ENCODE measurements around the gene MGAT4A.

The MGAT4A gene

GRCh38 chr2:98649135-98649991, 81.6 kb downstream of the MGAT4A start:
- peak; percentile 52 for DNase-seq

DNA sequence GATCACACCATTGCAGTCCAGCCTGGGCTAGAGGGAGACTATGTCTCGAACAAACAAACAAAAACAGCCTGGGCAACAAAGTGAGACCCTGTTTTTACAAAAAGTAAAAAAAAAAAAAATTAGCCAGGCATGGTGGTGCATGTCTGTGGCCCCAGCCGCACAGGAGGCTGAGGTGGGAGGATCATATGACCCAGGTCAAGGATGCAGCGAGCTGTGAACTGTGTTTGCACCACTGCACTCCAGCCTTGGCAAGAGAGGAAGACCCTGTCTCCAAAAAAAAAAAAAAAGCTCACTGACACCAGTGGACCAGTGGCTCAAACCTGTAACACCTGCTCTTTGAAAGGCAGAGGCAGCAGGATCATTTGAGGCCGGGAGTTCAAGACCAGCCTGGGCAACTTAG, 82.5 kb downstream of the MGAT4A start:
- DNase-seq, result no peak

DNA sequence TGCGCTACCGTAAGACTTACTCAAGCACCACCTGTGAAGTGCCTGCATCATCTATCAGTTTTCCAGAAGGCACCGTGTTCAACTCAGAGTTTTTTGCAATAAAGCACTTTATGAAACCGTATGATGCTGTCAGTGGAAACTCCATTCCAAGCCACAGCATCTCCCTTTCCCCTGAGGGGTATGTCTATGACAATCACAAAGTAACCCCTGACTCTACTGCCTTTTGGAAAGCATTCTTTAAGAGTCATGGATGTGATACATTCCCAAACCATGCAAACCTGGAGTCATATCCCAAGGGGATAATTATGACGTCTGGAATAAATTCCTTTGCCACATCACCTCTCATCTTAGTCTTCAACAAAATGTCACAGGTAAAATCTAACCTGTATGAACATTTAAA, 83.3 kb downstream of the MGAT4A start:
- no peak for DNase-seq

- no peak for DNase-seq
Observed at GRCh38 chr2:98643496-98644100, 87.3 kb downstream of the MGAT4A start.

GRCh38 chr2:98637401-98638147, 93.4 kb downstream of the MGAT4A start:
- DNase-seq, result no peak

- peak; percentile 13 for DNase-seq
Observed at GRCh38 chr2:98634406-98635092, 96.4 kb downstream of the MGAT4A start.

- DNase-seq, result no peak
Observed at GRCh38 chr2:98632351-98632750, 98.6 kb downstream of the MGAT4A start.

GRCh38 chr2:98623657-98624056, 107.3 kb downstream of the MGAT4A start:
- DNase-seq, result no peak

- DNase-seq, result no peak
Observed at GRCh38 chr2:98617149-98617548, 113.8 kb downstream of the MGAT4A start.

DNA sequence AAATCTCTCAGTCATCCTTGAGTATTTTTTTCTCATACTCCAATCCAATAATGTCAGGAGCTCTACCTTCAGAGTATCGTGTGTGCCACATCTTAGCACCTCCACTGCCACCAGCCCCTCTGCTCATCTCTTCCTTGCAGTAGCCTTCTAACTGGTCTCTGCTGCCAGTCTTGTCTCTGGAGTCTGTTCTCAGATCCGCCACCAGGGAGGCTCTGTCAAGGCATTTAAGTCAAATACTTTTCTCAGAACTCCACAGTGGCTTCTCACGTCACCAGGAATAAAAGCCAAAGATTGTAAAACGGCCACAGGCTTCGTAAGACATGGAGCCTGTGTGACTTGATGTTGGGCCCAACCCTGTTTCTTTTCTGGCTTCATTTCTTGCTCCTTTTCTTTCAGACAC, 115.5 kb downstream of the MGAT4A start:
- no peak for DNase-seq

DNA sequence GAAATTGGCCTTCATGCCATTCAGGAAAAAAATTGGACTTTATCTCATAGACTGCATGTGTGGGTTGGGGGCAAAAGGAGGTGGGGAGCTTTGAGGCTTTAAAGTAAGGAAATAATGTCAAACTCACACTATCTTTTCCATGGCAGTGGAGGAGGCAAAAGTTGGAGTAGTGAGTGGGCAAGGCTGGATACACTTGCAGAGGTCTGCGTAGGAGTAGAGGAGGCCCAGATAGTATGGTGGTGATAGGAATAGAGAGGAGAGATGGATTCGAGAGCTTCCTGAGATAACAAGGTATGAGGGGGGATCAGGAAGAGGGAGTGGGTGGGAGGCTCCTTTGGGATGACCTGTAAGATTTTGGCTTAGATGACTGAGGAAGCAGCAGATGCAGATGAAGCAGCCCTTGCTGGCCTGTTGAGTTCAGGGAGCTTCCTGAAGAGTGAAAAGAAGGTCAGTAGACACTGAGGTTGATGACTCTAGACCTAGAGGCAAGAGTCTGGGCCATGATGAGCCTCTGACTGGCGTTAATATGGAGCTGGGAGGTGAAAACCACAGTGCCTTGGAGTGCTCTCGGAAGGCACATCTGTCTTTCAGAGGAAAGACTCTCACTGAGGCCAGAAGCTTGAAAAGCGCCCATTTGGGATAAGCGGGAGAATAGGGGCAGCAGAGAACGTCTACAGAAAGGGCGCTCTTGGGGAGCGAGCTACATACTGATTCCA, 116.8 kb downstream of the MGAT4A start:
- DNase-seq, result no peak

- DNase-seq, result no peak
Observed at GRCh38 chr2:98608962-98609604, 121.8 kb downstream of the MGAT4A start.

DNA sequence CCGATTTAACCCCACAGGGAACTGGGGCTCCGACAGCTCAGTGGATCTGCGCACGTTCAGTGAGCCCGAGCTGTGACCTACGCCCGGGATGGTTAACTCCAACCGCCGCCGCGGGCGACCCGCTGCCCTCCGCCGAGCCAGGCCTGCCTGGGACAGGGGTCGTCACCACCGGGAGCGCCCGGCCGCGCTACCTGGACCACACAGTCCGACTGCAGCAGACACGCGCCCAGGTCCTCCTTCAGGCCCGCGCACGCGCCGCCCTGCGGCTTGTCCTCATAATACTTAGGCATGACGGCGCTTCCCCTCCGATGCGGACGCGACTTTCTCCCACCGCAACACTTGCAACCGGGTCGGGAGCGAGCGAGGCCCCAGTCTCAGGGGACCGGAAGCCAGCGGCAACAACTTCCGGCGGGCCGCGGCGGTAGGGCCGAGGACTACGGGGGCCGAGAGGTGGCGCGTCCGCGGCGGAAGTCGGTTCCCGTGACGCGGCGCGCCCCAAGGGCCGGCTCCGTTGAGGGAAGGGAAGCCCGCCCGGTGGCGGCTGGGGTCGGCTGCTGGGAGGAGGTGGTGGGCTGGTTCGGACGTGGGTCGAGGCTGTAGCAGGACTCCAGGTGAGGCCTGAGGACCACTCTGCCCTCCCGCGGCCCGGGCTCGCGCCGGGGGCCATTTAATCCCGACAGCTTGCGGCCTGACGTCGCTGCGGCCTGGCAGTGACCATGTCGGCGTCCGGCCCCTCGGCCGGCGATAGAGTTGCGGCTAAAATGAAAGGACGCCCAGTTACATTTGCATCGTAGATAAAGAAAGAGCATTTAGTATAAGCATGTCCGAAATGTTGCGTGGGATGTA, 122.6 kb downstream of the MGAT4A start, which contains the start of the genes COA5 and UNC50:
Gene COA5, minus strand, starts transcription at position 397 of the 846 bp plus-strand sequence. Its CDS starts 107 bp downstream, at position 290.
Gene UNC50, plus strand, starts transcription at position 474 of the 846 bp plus-strand sequence. CDS start 1,171 bp downstream, outside the sequence.
- DNase-seq, result peak; percentile 57

- no peak for DNase-seq
Observed at GRCh38 chr2:98607741-98608115, 123.2 kb downstream of the MGAT4A start.

GRCh38 chr2:98607104-98607503, 123.8 kb downstream of the MGAT4A start:
- no peak for DNase-seq

- DNase-seq, result no peak
Observed at GRCh38 chr2:98606431-98606830, 124.5 kb downstream of the MGAT4A start.

GRCh38 chr2:98605076-98605475, 125.9 kb downstream of the MGAT4A start:
- DNase-seq, result no peak

- peak; percentile 65 for DNase-seq
Observed at GRCh38 chr2:98604547-98604946, 126.4 kb downstream of the MGAT4A start.

DNA sequence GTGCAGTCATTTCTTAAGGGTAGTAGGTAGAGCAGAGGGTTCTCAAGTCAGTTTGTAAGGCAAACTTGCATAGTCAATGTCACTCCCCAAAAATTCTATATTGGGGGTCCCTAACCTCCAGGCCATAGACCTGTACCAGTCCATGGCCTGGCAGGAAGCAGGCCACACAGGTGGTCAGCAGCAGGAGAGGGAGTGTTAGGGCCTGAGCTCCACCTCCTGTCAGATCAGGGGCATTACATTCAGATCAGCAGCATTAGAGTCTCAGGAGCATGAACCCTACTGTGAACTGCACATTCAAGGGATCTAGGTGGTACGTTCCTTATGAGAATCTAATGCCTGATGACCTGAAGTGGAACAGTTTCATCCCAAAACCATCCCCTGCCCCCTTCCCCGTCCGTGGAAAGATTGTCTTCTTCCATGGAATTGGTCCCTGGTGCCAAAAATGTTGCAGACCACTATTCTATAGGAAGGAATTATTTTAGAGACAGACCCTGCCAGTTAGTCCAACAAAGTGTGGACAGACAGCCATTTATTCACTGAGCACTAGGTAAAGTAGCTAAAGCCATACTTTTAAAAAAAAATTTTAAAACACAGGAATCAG, 129.3 kb downstream of the MGAT4A start:
- no peak for DNase-seq

DNA sequence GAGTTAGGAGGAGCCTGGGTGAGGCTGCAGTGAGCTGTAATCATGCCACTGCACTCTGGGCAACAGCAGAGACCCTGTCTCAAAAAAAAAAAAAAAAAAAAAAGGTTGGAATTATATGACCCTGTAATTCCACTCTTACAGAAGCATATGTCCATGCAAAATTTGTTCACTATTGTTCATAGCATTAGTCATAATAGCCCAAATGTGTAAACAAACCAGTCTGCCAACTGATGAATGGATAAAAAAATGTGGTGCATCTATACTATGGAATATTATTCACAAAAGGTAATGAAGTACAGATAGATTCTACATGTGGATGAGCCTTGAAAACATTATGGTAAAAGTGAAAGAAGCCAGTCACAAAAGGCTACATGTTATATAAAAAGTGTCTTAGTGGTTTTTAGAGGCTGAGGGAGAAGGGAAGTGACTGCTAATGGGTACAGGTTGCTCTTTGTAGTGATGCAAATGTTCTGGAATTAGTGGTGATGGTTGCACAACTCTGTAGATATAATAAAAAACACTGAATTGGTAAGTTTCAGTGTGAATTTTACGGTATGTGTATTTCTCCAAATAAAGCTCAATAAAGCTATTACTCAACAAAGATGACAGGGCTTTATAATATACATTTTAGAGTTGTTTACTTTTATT, 132.0 kb downstream of the MGAT4A start:
- DNase-seq, result no peak
